H1 (cell line): ENCODE measurements around the gene ENPP1. TPM values are rescaled to one million over a fixed set of nuclear protein-coding genes. Genes with fewer than 3 reads are reported as not detected.

Experiments
- TAF1 ChIP-seq: IDR thresholded peaks from 2 replicates; pipeline ENCODE4 v1.6.1; 2011; ENCODE audit warnings: mild to moderate bottlenecking, low read depth, low read length
- USF2 ChIP-seq: IDR thresholded peaks from 2 replicates; pipeline ENCODE4 v1.6.1; 2011; ENCODE audit warnings: low read length, improper control_type of control experiment
- polyA plus RNA-seq, 7 experiments: library from polyadenylated mRNA; depleted of rRNA in 3 of 7; stranded (reverse) in 5 of 7; unstranded in 2 of 7; fragments of >200 nt in 5 of 7; fragments of 200-250 nt in 2 of 7; gene quantifications; 1 replicate in 5 of 7; 2 replicates in 1 of 7; 4 replicates in 1 of 7; pipeline versions ENCODE4 v1.2.1 to v1.2.3, GENCODE V29; 2011 to 2013; ENCODE audit warnings: missing spikeins in 2 of 7, mixed read lengths in 2 of 7
- total RNA-seq: library from RNA; stranded (reverse); fragmentation: NEBNext Ultra II Directional; extraction: Animal tissue kit (Norgen Biotek cat#: 25700); gene quantifications from 2 replicates; pipeline ENCODE4 v1.2.1, GENCODE V29; 2021

ENPP1 gene
- total and polyA plus RNA-seq, 2 of the 8 experiments (the other 6 are each of a cell fraction or from before 2014, with no cell fraction given), result 10.1 to 39.1 TPM

GRCh38 chr6:131844243-131844841 lies 36.5 kb downstream of the ENPP1 start (continued):
- TF ChIP-seq USF2, result no peak
- TF ChIP-seq TAF1, result no peak
